ENCODE results near the gene DOLK.
"Not testable (repeated sequence)": the region's sequence is repeated elsewhere in the genome, so short reads cannot be mapped to it uniquely, and the experiment has no call there.

Gene DOLK

DNA sequence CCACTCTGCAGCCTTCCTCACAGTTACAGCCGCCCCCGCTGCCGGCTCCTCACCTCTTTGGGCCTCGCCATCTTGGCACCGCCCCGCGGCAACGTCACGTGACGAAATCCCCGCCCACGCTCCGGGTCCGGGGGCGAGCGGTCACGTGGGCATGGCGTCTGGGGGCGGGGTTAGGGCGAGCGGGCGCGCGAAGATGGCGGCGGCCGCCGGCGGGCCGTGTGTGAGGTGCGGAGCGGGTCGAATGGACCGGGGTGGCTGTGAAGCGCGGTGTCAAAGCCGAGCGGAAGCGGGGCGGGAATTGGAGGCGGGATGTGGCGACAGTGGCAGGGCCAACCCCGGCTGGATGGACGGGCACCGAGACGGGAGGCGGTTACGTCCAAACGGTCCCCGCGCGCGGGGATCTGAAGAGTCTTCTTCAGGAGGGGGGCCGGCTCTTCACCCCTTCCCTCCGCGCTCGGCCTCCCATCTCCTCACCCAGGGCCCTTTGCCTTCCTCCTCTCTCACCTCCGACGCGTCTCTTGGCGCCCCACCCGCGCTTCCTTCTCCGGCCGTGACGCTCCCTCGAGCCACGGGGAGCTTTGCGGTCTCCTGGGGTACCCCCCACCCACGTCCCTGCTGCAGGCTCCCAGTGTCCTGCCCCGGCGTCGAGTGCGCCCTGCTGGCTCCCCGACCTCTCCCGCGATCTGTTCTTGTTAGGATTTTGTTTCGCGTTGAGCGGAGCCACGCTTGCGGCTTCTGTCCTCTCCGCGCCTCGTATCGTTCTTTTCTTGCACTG lies at the start of gene DOLK, which contains the start of gene NUP188:
DOLK (minus strand) TSS at position 77 of the 775 bp plus-strand sequence. CDS start 300 bp downstream, outside the sequence.
NUP188 (plus strand) TSS at position 173 of the 775 bp plus-strand sequence; CDS start at position 194, 21 bp downstream.
- DNase-seq (ENCODE audit: low read depth in 3 of 3), result peak; percentile 98 to 99 (median 98)

DNA sequence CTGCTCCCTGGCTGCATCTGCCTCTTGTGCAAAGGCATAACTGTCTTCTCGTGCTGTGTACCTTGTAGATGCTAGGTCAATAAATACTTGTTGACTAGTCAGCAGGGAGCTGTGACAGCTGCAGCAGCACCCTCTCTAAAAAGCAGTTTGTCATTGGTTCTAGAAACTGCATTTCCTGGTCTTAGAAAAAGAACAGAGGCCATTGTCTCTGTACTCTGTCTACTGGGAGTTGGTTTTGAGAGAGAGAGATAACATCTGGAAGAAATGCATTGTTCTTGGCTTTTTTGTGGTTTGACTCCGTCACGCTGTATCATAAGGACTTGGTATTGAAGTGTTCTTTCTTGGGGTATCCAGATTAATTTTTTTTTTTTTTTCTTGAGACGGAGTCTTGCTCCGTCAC lies 48.4 kb upstream of the DOLK start:
- no peak for DNase-seq (ENCODE audit: low read depth in 3 of 3)

DNA sequence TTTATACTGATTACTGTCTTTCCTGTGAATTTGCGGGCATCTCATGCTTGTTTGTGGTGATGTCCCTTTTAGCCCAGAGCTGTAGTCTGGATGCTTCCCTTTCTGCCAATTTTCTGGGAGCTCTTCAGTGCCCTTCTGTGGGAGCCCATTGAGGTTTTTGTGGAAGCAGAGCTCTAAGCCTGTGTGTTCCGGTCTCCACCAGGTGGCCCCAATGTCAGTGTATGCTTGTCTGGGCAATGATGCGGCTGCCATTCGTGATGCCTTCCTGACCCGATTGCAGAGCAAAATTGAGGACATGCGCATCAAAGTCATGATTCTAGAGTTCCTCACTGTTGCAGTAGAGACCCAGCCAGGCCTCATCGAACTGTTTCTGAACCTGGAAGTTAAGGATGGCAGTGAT lies 45.6 kb upstream of the DOLK start:
- no peak for DNase-seq (ENCODE audit: low read depth in 3 of 3)

DNA sequence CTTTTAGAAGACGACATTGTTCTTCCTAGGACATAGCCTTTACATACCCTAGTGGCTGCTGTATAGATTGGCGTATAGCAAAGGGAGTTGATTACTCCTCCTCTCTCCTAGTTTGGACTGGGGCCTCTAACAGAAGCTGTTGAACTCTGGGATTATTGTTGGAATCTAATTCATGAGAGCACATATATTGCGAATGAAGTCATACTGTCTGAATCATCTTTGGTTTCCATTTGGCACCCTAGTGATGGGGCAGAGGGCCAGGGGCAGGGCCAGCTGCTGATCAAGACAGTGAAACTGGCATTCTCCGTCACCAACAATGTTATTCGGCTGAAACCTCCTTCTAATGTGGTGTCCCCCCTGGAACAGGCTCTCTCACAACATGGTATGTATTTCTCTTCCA lies 40.4 kb upstream of the DOLK start:
- no peak for DNase-seq (ENCODE audit: low read depth in 3 of 3)

DNA sequence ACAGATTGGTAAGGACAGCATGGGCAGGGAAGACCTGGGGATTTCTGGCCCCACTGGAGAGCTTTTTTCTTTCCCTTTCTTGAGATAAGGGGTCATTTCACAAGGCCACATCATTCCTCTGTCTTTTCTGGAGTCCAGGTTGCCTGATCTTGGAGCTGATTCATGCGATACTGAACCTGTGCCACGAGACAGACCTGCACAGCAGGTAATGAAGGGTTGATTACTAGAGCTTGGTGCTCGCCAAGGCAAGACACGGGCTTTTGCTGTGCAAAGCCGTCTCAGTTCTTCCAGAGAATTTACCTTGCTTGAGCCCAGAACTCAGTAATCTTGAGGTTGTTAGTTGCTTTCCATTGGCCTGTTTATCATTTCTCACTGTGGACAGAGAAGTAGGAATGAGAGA lies 39.3 kb upstream of the DOLK start:
- no peak for DNase-seq (ENCODE audit: low read depth in 3 of 3)

DNA sequence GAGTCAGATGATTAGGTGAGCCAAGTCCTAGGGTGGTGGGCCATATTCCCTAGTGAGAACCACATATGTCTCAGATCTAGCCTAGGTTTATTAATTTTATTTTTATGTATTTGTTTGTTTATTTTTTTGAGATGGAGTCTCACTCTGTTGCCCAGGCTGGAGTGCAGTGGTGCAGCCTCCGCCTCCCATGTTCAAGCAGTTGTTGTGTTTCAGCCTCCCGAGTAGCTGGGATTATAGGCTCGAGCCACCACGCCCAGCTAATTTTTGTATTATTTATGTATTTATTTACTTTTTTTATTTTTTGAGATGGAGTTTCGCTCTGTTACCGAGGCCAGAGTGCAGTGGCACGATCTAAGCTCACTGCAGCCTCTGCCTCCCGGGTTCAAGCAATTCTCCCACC lies 36.1 kb upstream of the DOLK start:
- DNase-seq (ENCODE audit: low read depth in 3 of 3), result no peak

DNA sequence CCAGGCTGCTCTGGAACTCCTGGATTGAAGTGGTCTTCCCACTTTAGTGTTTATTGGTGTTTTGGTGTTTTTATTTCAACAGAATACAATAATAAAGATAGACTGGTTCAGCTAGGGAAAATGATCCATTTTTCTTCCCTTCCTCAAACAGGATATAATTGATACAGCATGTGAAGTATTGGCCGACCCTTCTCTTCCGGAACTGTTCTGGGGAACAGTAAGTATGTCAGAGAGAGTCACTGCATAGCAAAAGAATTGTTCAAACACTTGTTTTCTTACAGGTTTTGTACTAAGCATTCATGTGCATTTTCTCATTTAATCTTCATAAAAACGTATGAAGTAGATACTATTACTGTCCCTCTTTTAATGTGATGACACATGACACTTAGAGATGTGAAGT lies 31.7 kb upstream of the DOLK start:
- no peak for DNase-seq (ENCODE audit: low read depth in 3 of 3)

DNA sequence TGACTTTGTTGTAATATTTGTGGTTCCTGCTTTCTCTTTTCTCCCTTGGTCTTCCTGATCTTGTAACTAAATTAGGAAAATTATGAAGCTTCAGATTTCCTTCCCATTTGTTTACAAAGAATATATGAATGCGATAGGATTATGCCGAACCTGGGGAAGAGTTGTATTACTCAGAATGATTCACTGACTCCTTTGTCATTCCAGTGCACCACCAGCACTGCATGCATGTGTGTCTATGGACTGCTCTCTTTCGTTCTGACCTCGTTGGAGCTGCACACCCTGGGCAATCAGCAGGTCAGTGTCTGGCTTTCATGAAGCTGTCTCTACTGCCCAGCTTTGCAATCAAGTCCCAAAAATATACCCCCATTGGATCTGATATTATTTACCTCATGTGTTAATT lies 25.6 kb upstream of the DOLK start:
- DNase-seq (ENCODE audit: low read depth in 3 of 3), result no peak

DNA sequence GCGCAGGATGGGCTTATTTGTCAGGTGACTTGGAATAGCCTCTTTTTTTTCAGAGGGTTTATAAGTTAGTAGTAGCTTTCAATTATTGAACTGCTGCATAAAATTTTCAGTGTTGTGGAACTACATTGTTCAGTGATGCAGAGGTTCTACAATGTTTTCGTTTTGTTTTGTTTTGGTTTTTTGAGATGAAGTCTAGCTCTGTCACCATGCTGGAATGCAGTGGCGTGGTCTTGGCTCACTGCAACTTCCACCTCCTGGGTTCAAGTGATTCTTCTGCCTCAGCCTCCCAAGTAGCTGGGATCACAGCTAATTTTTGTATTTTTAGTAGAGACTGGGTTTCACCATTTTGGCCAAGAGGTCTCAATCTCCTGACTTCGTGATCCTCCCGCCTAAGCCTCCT lies 22.1 kb upstream of the DOLK start:
- no peak for DNase-seq (ENCODE audit: low read depth in 3 of 3)

DNA sequence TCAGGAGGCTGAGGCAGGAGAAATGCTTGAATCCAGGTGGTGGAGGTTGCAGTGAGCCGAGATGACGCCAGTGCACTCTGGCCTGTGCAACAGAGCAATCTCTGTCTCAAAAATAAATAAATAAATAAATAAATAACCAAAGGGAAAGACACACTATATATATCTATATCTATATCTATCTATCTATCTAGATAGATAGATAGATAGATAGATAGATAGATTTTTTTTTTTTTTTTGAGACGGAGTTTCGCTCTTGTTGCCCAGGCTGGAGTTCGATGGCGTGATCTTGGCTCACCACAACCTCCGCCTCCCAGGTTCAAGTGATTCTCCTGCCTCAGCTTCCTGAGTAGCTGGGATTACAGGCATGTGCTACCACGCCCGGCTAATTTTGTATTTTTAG lies 14.0 kb upstream of the DOLK start:
- DNase-seq (ENCODE audit: low read depth in 3 of 3), result not testable (repeated sequence)

DNA sequence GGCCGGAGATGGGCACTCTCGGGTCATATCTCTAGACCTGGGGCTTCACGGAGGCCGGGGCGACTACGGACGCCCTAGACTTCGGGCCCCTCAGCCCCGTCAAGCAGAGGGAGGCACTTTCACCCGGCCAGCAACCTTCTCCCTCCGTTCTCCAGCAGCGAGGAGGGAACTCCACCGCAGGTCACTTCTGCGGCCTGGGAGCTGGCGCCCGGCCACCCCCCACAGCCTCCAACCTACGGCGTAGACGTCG lies 201 bp downstream of the DOLK start:
- DNase-seq (ENCODE audit: low read depth in 3 of 3), result peak in 1 of 3 experiments; percentile 21

DNA sequence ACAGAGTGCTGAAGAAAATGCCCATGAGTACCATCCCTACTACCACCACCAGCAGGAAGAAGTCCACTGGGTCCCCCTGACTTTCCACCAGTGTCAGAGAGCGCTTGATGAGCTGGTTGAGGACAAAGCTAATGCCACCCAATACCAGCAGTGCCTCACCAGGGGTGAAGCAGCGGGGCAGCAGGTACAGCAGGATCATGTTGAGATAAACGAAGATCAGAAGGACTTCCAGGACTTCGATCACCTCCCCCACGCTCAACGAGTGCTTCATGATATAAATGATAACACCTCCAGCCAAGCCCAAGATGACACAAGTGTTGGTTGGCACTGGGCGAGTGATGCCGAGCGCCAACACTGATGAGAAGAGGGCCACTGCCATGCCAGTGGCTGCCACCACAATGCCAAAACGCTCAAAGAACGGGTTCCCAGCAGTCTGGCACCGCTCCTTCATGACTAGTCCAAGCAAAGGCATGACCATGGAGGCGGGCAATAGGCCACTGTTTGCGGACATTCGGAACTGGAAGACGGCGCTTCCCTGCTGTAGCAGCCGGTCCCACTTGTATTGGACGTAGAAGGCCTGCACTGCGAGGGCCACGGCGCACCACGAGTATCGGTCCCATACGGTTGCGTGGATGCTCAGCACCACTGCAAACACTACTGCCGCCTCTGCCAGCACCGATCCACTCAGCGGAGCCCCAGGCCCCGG lies 679 bp downstream of the DOLK start:
- no peak for DNase-seq (ENCODE audit: low read depth in 3 of 3)

DNA sequence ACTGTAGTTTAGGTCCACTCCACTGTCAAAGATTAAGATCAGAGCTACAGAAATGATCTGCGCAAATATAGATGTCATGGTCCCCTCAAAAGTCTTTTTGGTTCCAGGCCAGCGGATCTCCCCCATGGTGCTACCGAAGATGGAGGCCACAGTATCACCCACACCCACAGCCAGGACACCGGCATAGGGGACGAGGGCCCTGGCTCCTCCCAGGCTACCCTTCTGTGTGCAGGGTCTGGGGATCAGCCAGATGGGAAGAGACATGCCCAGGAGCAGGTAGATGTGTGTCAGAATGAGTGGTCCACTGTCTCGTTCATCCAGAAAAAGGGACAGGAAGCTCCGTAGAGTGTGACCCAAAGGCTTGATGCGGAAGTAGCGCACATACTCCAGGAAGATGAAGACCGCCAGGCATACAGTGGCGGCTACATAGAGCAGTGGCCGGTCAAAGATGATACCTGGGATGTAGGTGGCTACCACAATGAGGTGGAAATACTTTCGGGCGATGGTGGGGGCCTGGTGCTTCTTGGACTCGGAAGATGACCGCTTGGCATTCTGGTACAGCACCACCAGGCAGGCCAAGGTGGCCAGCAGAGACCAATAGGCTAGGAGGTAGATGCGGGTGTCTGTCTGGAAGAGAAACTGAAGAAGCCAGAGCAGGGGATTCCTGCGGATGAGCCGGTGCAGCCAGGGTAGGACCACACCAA lies 1.5 kb downstream of the DOLK start:
- DNase-seq (ENCODE audit: low read depth in 3 of 3), result no peak

DNA sequence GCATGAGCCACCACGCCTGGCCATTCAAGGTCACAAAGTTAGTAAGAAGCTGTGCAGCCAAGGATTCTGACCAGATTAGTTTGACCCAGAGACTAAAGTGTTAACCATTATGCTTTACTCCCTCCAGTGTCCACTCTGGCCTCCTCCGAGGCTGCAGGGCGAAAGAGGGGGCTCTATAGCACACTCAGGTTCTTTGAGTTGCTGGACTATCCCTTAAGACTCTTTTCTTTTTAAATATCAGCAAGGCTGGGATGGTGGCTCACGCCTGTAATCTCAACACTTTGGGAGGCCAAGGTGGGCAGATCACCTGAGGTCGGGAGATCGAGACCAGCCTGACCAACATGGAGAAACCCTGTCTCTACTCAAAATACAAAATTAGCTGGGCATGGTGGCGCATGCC lies 2.4 kb downstream of the DOLK start:
- not testable (repeated sequence) for DNase-seq (ENCODE audit: low read depth in 3 of 3)

DNA sequence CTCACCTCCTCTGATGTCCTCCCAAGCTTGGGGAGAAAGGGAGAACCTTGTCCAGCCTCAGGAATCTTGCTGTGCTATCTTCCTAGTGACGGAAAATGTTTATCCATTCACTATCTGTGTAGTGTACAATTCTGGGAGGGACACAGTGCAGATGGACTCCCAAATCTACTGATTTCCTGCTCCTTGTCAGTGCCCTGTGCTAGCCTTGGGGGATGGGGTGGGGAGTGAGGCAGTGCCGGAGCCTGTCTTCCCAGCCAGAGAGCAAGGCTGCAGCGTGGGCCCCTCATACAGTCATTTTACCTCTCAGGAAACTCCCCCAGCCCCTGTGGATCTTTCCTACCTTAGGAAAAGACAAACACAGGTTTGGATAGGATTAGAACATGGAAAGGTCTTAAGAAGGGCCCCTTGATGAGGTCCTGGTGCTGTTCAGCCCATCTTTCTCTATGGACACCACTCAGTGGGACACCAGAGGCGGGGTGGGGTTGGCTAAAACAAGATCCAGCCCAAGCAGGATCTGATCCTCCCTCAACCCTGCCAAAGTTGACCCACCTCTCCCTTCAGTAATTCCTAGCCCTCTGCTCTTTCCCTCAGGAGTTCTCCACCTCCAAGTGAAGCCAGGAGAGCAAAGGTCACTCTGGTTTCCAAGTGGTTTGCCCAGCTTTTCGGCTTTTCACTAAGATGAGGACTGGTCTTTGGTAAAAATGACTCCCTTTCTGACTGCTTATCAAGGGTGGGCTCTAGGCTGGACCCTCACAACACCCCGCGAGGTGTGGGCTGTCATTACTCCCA lies 3.4 kb downstream of the DOLK start:
- DNase-seq (ENCODE audit: low read depth in 3 of 3), result no peak

DNA sequence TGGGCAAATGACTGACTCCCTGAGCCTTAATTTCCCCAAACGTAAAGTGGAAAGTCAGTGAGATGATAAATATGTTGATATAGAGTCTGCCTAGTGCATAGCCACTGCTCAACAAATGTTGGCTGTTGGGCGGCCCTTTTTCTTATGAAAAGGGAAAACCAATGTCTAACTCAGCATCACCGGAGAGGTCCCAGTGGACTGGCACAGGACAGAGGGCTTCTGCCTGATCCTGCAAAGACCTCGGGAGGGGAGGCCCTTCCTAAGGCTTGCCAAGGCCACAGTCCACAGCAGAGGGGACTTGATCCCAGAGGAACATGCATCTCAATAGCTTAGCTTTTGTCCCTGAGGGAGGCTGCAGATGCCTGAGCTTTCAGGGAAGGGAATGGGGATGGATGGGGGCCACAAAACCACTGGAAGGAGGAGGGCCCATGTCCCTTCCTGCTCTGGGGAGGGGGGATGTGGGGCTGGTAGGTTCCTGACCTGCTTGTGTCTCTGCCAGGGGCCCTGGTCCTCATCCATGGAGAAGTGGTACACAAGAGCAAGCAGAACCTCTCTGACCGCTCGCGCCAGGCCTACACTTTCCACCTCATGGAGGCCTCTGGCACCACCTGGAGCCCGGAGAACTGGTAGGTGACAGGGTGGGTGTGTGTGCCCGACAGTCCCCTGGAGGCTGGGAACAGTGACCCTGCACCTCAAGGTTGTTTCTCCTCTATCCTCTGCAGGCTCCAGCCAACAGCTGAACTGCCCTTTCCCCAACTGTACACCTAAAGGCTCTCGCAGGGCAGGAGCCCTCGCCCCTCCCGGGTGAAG lies 6.3 kb downstream of the DOLK start:
- DNase-seq (ENCODE audit: low read depth in 3 of 3), result no peak

DNA sequence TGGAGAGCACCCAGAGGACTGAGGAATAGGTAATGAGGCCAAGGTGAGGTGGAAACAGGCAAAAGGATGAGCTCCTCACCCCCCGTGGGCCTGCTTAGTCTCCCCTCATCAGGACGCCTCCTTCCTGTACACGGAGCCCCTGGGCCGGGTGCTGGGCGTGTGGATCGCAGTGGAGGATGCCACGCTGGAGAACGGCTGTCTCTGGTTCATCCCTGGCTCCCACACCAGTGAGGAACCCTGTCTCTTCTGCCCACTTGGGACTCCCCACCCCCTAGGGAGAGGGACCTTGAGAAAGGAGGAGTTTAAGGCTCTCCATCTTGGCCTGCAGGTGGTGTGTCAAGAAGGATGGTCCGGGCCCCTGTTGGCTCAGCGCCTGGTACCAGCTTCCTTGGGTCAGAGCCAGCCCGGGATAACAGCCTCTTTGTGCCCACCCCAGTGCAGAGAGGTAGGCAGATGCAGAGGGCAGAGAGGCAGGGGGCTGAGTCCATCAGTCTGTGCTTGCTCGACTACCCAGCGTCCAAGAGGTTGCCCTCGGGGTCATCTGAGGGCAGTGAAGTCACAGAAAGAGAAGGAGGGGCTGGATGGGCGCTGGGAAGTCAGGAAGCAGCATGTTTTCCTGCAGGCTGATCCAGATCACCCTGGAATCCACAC lies 7.0 kb downstream of the DOLK start:
- DNase-seq (ENCODE audit: low read depth in 3 of 3), result no peak

DNA sequence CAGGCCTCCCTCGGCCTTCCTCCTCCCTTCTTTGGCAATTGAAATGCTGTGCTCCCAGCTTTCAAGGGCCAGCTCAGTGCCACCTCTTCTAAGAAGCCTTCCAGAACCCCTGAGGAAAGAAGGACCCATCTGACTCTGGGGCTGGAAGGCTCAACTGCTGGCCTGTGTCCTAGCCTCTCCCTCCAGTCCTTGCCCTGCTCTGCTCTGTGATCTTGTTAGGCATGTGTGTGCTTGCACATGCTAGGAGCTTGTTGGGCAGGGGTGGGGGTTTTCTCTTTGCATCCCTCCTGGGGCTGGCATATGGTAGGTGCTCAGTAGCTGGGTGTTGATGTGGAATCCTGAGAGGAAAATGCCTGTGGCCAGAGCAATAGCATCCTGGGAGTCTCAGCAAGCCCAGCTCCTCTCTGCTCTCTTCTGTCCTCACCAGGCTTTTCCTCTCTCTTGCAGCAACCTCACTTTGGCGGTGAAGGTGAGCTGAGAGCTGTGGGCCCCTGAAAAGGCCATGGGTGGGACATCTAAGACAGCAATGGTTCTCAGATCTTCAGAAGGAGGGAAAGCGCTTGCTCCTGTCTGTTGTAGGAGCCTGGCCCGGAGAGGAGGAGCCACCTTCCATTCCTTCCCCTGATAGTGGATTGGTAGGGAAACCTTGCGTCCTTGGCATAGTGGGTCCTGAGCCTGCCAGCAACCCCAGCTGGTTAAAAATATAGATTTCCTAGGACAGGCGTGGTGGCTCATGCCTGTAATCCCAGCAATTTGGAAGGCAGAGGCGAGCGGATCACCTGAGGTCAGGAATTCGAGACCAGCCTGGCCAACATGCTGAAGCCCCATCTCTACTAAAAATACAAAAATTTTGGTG lies 9.9 kb downstream of the DOLK start:
- DNase-seq (ENCODE audit: low read depth in 3 of 3), result no peak

DNA sequence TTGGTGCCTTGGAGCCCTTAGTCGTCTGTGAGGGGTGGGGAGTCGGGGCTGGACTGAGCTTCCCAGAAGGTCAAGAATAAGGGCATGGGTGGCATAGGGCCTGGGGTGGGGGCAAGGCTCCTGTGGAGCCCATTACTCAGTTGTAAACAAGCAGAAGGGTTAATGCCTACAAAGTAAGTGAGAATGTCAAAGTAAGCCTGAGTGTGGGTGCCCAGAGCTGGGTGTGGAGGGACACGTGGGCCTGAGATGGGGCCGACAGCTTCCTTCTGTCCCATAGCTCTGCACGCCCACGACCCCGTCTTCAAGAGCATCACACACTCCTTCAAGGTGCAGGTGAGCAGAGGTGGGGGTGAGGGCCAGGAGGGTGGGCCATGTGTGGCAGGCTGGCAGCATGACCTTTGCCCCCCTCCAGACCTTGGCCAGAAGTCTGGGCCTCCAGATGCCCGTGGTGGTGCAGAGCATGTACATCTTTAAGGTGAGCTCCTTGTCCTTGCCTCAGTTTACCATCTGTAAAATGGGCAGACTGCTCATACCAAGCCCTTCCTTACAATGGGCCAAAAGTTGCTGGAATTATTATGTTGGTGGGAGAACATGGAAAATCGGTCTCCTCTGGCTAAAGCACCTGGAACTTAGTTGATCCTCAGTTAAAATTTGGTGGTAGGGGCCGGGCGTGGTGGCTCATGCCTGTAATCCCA lies 11.1 kb downstream of the DOLK start:
- no peak for DNase-seq (ENCODE audit: low read depth in 3 of 3)
